GM20431 (cell line): ENCODE measurements around the gene SOCS2.

Experiments used
- in situ Hi-C: fragments of 300-500 bp; cut with MseI, MboI; formaldehyde crosslinking; loops from one replicate; pipeline ENCODE4 v1.15.0; 2020; ENCODE audit warnings: low sequenced_read_pairs; ENCODE audit not compliant: unreplicated experiment

Gene SOCS2

GRCh38 chr12:93589081-93589480, 16.6 kb downstream of the SOCS2 start:
- in situ Hi-C loops, result no loop called here

DNA sequence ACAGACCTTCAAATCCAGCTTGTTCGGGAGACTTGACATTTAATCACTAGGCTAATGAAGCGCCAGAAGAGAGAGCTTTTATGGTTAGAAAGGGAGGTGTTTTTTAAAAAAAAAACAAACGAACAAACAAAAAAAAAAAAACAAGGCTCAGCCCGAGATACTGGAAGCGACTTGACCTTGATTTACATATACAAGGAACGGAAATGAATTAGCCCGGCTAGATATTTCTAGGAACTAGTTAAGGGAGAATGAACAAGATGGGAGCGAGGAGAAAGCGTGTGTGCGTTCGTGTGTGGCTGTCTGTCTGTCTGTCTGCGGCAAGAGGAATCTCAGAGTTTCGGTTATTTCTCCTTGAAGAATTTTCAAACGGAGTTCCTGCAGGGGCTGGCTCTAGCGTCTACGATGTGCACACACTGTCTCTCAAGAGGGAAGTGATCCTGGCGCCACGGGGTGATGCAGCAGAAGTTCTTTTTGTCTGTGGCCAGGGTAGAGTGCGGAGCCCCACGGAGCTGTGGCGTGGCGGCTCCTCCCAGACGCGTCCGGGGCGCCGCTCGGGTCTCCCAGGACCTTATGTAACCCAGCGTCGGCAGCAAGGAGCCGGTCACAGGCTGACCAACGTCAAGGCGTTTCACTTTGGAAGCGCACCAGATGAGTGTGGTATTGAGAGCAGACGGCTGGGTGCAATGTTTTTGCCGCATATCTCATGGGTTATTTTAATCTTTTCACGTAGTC, 18.8 kb downstream of the SOCS2 start:
- in situ Hi-C loops, result no loop called here

DNA sequence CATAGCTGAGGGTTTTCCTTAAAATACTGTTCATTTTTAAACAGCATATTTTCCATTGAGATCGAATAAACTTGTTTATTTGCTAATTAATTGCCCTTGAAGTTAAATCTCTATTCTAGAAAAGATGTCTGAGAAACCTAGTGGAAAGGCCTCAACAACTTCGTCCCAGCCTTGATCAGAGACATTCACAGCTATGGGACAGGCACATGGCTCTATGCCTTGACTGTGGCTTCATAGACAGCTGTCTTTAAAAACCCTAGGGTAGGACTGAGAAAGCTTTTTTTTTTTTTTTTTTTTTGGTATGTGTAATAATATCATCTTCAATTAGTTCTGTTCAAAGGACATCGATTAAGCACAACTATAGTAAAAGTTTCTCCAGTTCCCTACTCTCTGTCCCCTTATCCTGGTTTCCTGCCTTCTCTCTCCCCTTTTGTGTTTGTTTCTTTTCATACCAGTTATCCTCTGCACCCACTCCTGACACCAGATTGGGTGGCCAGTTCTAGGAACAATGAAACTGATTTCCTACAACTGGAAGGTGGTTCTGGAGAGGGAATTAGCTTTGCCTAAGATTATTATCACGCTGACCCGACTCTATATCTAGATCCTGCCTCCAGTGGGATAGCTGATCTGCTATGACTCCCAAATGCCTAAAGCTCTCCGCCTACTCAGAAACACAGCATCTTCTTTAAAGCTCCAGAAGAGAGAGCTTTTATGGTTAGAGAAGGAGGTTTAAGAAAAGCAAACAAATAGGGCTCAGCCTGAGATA, 20.3 kb downstream of the SOCS2 start:
- in situ Hi-C loops, result no loop called here

GRCh38 chr12:93593843-93594242, 21.4 kb downstream of the SOCS2 start:
- in situ Hi-C loops, result no loop called here

DNA sequence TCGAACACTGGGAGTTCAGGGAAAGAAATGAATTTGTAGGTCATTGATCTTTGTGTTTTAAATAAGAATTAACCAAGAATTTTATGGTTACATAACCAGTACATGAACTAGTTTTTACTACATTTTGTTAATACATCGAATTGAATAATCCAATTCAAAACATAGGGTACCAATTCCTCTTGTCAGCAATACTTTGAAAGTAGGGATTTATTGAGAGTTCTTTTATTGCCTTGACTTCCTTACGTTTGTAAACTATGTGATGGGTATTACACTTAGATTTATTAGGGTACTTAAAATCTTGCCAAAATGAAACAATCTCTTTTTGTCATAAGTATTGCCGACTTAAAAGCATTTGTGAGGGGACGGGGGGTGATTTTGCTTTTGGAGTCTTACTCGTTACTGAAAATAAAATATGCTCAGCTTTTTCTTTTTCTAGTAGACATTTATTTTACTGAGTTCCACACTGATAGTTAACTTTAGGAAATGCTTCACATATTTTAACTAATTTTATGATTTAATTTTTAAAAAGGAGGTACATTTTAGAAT, 22.4 kb downstream of the SOCS2 start:
- in situ Hi-C loops, result no loop called here

DNA sequence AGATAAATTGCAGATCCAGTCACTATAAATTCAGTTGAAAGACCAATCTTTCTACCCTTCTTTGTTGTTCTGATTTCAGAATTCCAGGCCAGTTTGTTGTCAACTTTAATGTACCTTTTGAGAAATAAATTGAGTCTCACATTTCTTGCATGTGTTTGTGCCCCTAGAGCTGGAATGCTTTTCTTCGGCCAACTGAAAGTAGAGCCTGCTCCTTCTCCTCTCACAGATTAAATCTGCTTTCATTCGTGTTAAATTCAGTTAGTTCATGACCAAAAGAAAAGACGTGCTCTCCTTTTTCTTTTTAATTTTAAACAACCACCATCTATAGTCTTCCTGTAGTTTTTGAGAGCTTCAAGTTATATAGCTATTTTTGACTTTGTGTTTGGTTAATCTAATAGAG, 22.9 kb downstream of the SOCS2 start:
- in situ Hi-C loops, result no loop called here

DNA sequence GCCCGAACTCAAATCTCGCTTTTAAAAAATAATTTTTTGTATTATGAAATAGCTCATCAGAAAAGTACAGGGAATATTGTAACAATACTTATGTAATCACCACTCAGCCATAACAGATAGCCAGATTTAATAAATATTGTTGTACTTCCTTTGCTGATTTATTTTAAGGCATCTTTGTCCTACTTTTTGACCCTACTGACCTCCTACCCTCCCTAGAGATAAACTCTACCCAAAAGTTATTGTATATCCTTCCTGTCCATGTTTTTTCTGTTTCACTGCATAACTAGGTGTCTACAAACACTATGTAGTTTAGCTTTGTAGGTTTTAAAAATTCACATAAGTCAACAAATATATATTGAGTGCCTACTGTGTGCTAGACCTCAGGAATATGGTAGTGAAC, 25.1 kb downstream of the SOCS2 start:
- in situ Hi-C loops, result no loop called here

GRCh38 chr12:93599192-93599591, 26.7 kb downstream of the SOCS2 start:
- in situ Hi-C loops, result no loop called here

GRCh38 chr12:93601591-93601990, 29.1 kb downstream of the SOCS2 start:
- in situ Hi-C loops, result no loop called here

GRCh38 chr12:93602897-93603668, 30.6 kb downstream of the SOCS2 start:
- in situ Hi-C loops, result no loop called here

DNA sequence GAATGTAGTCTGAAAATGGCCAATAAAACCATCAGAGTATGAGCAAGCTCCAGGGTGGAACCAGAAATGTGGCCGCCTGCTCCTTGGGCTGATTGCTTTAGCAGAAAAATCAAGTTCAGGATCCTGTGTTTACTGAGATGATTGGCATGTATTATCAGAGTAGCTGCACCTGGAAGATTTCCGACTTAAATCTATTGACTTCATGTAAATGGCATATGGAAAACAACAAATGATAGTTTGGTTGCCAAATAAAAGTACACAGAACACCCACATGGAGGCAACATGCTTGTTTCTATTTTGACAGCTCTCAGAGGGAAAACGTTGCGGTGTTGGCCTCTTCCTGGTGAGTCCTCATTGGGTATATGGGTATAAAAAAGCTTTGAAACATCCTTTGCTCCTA, 31.3 kb downstream of the SOCS2 start:
- in situ Hi-C loops, result no loop called here

GRCh38 chr12:93608313-93608712, 35.8 kb downstream of the SOCS2 start:
- in situ Hi-C loops, result no loop called here

GRCh38 chr12:93609281-93610192, 37.1 kb downstream of the SOCS2 start:
- in situ Hi-C loops, result no loop called here

- in situ Hi-C loops, result no loop called here
Observed at GRCh38 chr12:93612776-93613175, 40.3 kb downstream of the SOCS2 start.

DNA sequence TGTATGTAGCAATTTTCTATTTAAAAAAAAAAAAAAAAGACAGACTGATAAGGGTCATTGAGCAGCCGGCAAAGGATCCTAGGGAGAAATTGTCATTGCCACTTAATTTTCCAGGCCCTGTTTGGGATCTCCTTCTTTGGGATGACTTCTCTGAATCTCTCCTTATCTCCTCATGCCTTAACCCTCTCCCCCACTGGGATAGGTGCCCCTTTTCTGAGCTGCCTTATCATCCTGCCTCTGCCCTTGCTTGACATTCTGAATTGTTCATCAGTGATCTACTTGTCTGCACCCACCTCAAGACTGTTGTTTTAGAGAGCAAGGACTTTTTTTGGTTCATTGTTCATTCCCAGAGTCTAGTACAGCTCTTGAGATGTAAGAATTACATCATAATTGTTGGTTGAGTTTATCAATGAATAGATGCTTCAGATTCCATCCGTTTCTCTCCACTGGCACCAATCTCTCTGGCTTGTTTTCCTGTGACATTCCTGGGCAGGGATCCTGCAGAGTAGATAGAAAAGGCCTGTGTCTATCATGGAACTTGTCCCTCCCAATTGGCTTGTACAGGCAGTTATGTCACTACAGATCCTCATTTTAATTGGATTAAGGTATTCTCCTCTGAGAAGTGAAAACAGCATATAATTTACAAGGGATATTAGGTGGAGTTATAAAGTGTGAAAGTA, 42.6 kb downstream of the SOCS2 start:
- in situ Hi-C loops, result no loop called here

GRCh38 chr12:93616584-93617101, 44.2 kb downstream of the SOCS2 start:
- in situ Hi-C loops, result no loop called here

DNA sequence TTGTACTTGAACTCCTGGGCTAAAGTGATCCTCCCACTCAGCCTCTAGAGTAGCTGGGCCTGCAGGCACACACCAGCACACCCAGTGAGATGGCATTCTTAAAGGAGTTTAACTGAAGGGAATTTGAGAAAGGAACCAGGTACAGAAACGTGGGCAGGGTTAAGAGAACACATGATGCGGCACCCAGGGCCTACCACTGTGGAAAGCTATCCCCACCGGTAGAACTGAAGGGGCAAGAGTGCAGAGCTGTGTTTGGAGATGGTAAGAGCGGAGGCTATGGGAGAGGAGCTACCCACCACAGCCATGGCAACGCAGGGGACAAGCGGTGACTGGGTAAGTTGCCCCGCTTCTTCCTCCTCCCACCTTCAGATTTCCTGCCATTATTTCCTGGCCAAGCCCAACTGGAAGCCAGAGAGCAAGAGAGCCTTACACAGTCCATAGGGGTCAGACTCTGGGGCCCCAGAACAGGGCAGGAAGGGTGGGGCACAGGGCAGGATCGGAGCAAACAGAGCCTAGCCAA, 46.5 kb downstream of the SOCS2 start:
- in situ Hi-C loops, result no loop called here

DNA sequence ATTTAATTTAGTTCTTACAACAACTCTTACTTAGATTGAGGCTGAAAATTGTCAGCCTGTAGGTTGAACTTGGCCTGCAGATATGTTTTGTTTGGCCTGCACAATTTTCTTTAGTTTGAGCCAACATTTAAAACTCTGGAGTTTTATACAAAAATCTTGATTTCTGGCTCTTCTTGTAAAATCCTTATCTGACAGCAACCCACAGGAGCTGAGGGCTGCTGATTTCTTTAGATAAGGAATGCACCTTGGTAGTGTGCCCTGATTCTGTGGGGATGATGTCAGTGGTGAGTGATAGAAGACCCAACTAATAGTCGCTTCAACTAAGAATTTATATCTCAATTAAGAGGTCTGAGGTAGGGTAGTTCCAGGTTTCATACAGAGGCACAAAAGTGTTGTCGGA, 49.5 kb downstream of the SOCS2 start:
- in situ Hi-C loops, result no loop called here

DNA sequence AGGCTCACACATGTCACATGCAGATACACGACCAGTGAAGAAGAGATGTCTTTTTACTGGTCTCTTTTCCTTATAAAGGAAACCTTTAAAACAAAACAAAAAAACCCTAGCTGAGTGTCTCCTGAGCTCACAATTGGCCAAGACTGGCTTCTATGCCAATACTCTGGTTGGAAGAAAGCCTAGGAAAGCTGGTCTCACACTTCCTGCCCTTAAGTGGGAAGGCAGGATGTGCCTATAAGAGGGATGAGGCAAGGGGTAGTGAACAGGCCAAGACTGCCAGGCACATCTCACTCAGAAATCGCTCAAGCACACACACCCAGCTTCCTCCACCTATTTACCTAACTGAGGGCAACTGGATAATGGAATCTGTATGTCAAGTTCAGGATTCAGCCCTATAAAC, 50.0 kb downstream of the SOCS2 start:
- in situ Hi-C loops, result no loop called here
